Skin of body (tissue), 3 donors: ENCODE data around the gene COPB2. TPM values are rescaled to one million over a fixed set of nuclear protein-coding genes. Genes with fewer than 3 reads are reported as not detected.

Source experiments
- DNase-seq: peaks from one replicate; lab custom pipeline; 2025; lab: John Stamatoyannopoulos, UW
- small RNA-seq: library from RNA; depleted of rRNA; stranded (forward); fragments of <200 nt; gene quantifications from one replicate; pipeline ENCODE3, GENCODE V24; 2014; ENCODE audit warnings: low replicate concordance
- total RNA-seq: library from RNA; depleted of rRNA; stranded (reverse); fragments of >200 nt; gene quantifications from one replicate; pipeline ENCODE4 v1.2.3, GENCODE V29; 2014

COPB2 gene
- total RNA-seq, 1 donor from 2014 or later, result 124 TPM

DNA sequence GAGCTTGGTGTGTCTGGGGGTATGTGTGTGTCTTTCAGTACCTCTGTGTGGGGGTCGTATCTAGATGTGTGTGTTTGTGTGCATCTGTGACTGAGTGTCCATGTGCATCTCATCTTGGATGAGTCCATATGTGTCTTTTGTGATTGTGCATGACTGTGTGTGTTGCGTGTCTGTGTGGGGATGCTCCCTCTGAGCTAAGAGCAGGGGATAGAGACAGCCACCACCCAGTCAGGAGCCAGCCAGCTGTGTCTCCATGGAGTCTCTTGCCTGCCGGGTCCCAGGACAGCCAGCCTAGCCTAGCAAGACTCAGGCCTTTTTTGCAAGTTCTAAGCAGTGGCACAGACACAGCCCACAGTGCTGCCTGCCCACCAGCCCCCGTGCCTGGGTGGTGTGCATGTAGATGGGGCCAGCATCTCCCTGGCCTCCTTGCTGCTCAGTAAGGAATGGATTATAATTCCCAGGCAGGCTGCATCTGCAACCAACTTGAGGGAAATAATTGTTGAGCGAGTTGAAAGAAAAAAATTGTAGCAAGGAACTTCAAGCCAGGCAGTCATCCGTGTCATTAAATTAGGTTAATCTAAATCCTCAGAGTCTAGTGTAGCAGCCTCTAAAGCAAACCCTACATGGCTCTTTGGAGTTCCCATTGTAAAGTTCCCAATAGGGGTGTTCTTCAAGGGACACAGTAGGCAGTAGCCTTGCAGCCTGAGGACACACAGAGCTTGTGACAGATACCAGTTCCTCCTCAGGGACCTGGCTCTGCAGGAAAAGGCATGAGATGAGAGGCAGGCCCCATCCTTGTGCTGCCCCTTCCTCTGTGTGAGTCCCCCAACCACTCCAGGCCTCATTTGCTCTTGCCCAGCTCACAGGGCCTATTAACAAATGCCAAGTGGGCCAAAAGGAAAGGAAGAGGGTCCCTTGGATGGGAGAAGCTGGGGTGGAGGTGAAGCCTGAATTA lies 81.6 kb downstream of the COPB2 start:
- no peak for DNase-seq

Small RNAs within 50 kb of the gene (small RNA-seq; reads per million reads assigned to genes)
- gene RF00026, result not detected

Other genes with a start within 250 kb of the COPB2 start
- gene MRPS22, start 45.6 kb downstream of the COPB2 start, total RNA-seq, result 45.5 TPM
- gene RBP2, start 86.9 kb upstream of the COPB2 start, total RNA-seq, result not detected
- gene RBP1, start 150.1 kb upstream of the COPB2 start, total RNA-seq, result 21.6 TPM